NCI-H187 treated with DMSO at 0.1 percent for 48 hours (cell line): ENCODE measurements around the gene GSDMA.

ENCODE experiments used
- DNase-seq: peaks from one replicate; lab custom pipeline; 2025; lab: John Stamatoyannopoulos, UW

GSDMA gene

GRCh38 chr17:39960524-39961041 lies 2.2 kb upstream of the GSDMA start:
- DNase-seq: no peak

GRCh38 chr17:39963829-39964228 lies 1.0 kb downstream of the GSDMA start:
- DNase-seq: no peak

- no peak for DNase-seq
Observed at GRCh38 chr17:39965017-39965699, 2.4 kb downstream of the GSDMA start.

GRCh38 chr17:39966771-39967170 lies 4.0 kb downstream of the GSDMA start:
- no peak for DNase-seq

- DNase-seq: no peak
Observed at GRCh38 chr17:39968761-39969160, 6.0 kb downstream of the GSDMA start.

- no peak for DNase-seq
Observed at GRCh38 chr17:39969375-39969774, 6.6 kb downstream of the GSDMA start.

- no peak for DNase-seq
Observed at GRCh38 chr17:39970157-39970692, 7.4 kb downstream of the GSDMA start.

GRCh38 chr17:39971076-39971603 lies 8.3 kb downstream of the GSDMA start:
- no peak for DNase-seq

- no peak for DNase-seq
Observed at GRCh38 chr17:39972271-39972670, 9.5 kb downstream of the GSDMA start.

GRCh38 chr17:39973496-39973895 lies 10.7 kb downstream of the GSDMA start:
- no peak for DNase-seq

- no peak for DNase-seq
Observed at GRCh38 chr17:39974433-39974832, 11.6 kb downstream of the GSDMA start.

GRCh38 chr17:39975801-39976200 lies 13.0 kb downstream of the GSDMA start:
- no peak for DNase-seq

GRCh38 chr17:39979016-39979670 lies 16.3 kb downstream of the GSDMA start:
- no peak for DNase-seq

GRCh38 chr17:39979893-39980350 lies 17.1 kb downstream of the GSDMA start:
- DNase-seq: peak; percentile 11

GRCh38 chr17:39980351-39981206 lies 17.8 kb downstream of the GSDMA start, which contains the start of gene PSMD3:
TSS of gene PSMD3 (plus strand) at chr17:39980807. CDS start at chr17:39980971, 164 bp downstream.
- DNase-seq: peak; percentile 96

- no peak for DNase-seq
Observed at GRCh38 chr17:39981207-39981741, 18.5 kb downstream of the GSDMA start.

GRCh38 chr17:39981766-39982375 lies 19.1 kb downstream of the GSDMA start:
- DNase-seq: no peak

- no peak for DNase-seq
Observed at GRCh38 chr17:39988206-39988810, 25.5 kb downstream of the GSDMA start.

GRCh38 chr17:39994448-39994847 lies 31.6 kb downstream of the GSDMA start:
- DNase-seq: no peak

- DNase-seq: no peak
Observed at GRCh38 chr17:39995438-39995837, 32.6 kb downstream of the GSDMA start.

- DNase-seq: no peak
Observed at GRCh38 chr17:39996162-39996561, 33.4 kb downstream of the GSDMA start.
